GM18508 (cell line): ENCODE data around the gene SAP30BP.

Experiments used
- ATAC-seq: cut with Tn5 transposase; IDR thresholded peaks from one replicate; pipeline ENCODE4 v1.9.1; 2021; ENCODE audit warnings: moderate number of reproducible peaks; ENCODE audit not compliant: insufficient read depth, unreplicated experiment

The SAP30BP gene

GRCh38 chr17:75645889-75646637 lies 21.1 kb upstream of the SAP30BP start:
- ATAC-seq: peak; percentile 80

DNA sequence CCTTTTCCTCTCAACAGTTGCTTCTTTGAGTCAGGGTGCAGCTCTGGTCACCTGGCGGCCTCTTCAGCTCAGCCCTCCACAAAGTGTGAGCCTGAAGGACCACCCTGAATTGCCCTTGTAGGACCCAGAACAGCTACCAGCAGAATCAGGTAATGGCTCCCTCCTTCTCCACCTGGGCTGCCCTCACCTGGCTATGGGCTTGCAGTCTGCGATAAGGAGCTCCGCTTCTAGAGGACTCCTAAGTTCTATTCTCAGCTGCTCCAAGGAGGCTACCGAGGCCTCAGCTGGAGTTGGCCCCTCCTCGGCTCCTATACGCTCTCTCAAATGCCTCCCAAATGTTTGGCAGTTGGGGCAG lies 20.5 kb upstream of the SAP30BP start:
- no peak for ATAC-seq

- ATAC-seq: no peak
These were observed 20.1 kb upstream of the SAP30BP start for GRCh38 chr17:75647061-75647460.

- no peak for ATAC-seq
These were observed 19.2 kb upstream of the SAP30BP start for GRCh38 chr17:75647921-75648320.

DNA sequence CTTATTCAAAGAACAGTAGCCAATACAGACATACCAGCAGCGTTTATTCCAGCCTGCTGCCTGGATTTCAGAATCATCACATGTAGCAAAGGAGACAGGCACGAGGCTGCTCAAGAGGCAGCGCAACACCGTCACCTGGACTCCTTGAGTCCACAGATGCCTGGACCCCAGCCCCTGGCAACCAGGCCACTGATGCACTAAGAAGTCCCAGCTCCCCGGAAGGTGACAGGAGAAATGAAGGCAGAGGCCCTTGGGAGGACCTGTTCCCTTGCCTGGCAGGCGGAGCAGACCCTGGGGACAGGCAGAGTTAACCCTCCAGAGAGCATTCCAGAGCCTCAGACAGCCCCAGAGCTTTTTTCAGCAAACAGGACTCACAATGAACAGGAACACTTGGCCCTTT lies 17.5 kb upstream of the SAP30BP start:
- no peak for ATAC-seq

GRCh38 chr17:75650874-75651273 lies 16.3 kb upstream of the SAP30BP start:
- ATAC-seq: no peak

GRCh38 chr17:75652341-75652740 lies 14.8 kb upstream of the SAP30BP start:
- ATAC-seq: no peak

DNA sequence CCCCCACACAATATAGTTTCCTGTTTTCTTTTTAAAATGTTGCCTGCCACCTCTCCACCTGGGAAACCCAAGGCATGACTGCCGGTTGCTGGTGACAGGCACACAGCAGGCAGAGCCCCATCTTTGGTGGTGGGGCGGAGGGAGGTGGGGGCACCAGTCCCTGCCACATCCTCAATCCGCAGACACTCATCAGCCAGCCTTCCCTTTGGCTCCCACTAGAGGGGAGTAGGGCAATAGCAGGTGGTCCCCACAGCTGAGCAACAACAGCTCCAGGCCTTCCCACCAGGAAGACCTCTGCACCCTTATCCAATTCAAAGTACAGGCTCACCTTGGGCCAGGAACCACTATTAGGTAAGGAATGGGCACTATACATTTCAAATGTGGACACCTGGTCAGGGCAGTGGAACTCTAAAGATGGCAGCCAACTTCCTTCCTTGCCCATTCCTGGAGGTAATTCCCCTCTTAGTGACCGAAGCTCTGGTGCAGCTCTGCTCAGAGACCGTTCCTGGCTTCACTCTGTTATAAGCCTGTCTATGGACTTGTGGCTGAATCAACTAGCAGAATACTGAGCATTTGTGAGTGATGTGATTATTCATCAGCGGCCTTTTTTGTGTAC lies 14.1 kb upstream of the SAP30BP start:
- no peak for ATAC-seq

DNA sequence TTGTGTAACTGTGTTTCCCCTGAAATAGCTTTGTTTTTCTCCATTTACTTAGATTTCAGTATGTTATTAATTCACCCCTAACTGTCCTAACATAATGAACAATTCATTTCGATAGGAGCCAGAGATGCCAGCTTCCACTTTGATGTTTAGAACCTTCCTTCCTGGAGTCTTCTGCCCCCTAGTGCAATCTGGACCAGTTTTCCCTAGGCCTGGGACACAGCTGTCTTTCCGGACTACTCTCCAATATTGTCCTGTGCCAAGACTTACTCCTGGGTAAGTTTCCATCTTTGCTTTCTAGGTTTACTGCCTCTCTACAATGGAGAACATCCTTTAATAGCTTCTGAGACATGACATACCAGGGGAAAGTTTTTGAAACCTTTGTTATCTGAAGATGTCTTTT lies 13.0 kb upstream of the SAP30BP start:
- no peak for ATAC-seq

GRCh38 chr17:75658237-75658636 lies 8.9 kb upstream of the SAP30BP start:
- ATAC-seq: no peak

DNA sequence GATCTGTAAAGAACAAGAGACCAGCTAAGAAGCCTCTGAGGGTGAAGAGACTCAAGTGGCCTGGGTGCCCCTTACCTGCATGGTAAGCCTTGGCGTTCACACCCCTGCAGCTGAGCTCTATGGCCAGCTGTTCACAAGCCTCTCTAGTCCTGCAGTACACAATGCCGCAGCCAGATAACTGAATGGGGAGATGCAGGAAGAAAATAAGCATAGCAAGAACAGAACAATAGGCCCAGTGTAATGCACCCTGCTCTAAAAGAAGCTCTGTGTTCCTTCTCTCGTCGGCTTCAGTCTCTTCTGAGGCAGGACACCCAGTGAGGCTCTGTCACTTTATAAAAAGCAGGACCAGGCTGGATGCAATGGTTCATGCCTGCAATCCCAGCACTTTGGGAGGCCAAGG lies 5.6 kb upstream of the SAP30BP start:
- no peak for ATAC-seq

DNA sequence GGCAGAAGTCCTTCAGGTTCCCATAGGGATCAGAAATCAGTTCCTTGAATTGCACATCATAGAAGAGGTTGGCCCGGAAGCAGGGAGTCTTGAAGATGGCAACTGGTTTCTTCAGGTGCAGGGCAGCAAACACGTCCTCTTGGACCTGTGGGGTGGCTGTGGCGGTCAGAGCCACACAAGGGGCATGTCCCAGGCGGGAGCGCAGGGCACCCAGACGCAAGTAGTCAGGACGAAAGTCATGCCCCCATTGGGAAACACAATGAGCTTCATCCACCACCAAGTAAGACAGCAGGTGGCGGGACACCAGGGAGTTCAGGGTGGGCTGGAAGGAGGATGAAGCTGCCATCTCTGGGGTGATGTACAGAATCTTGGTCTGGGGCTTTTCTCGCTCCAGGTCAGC lies 4.6 kb upstream of the SAP30BP start:
- no peak for ATAC-seq

GRCh38 chr17:75664099-75664549 lies 3.0 kb upstream of the SAP30BP start:
- ATAC-seq: peak; percentile 60

DNA sequence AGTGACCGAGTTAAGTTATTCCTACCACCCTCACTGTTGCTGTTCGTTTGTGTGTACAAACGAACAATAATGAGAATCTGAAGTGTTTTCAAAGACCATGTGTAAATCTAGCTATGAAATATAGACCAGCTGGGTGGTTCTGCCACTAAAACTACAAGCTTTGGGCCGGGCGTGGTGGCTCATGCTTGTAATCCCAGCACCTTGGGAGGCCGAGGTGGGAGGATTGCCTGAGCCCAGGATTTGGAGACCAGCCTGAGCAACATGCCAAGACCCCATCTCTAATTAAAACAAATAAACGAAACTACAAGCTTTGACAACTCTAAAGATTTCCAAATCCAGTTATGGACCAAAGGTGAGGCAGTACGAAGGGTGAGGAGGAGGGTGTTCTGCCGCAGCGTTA lies 1.2 kb upstream of the SAP30BP start:
- no peak for ATAC-seq

GRCh38 chr17:75667825-75668224 lies 687 bp downstream of the SAP30BP start:
- ATAC-seq: no peak

DNA sequence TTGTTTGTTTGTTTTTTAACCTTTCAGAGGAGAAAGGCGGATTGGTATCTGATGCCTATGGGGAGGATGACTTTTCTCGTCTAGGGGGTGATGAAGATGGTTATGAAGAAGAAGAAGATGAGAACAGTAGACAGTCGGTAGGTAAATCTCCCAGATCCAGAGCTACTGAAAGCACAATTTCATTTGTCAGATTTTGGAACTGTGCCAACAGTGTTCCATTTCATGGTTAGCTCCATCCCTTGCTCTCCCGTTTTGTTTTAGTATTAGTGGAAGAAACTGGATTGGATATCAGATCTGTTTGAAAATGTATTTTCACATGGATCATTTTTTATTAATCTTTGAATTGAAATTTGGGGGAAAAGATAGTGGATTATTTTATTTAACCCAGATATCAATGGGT lies 1.4 kb downstream of the SAP30BP start:
- no peak for ATAC-seq

GRCh38 chr17:75670868-75671267 lies 3.7 kb downstream of the SAP30BP start:
- no peak for ATAC-seq

GRCh38 chr17:75672011-75672410 lies 4.9 kb downstream of the SAP30BP start:
- ATAC-seq: no peak

DNA sequence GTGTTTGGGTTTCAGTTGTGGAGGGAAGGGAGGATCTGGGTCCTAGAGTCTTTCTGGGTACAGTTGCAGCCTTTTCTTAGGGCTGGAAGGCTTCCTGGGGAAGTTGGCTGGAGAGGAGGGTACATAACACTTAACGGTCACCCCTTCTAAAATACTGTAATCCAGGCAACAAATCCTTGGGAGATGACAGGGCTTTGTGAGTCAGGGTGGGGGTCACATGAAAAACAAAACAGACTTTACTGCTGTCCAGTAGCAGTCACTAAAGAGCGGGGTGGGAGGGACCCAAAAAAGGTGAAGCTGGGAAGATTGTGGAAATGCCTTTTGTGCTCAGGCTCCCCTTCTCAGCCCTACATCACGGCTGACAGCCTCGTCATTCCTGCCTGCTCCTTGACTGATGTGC lies 6.3 kb downstream of the SAP30BP start:
- ATAC-seq: no peak

- ATAC-seq: no peak
These were observed 9.3 kb downstream of the SAP30BP start for GRCh38 chr17:75676461-75676860.

DNA sequence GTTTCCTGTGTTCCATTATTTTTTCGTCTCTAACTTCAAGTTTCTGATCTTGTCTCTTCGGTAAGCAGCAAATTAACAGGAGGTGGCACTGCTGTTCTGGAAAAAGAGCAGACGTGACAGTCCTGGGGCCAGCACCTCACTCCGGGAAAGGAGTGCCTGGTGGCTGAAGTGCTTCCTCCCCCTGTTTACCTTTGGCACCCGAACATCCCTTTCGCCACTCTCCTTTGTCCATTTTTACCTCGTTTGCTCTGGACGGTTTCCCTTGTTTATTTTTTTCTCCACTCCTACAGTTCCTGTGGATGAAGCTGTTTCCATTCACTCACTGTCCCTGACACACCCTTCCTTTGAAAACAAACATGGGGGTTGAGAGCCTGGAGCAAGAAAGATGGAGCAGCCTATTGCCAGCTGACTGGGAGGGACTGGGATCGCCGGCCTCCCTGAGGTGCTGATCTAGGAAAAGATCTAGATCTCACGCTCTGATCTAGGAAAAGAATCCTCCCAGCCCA lies 12.6 kb downstream of the SAP30BP start:
- no peak for ATAC-seq

GRCh38 chr17:75680431-75680830 lies 13.3 kb downstream of the SAP30BP start:
- no peak for ATAC-seq
